Measurements from ENCODE around the gene NCKAP5. TPM values are rescaled to one million over a fixed set of nuclear protein-coding genes. Genes with fewer than 3 reads are reported as not detected.

The NCKAP5 gene
- total RNA-seq, 4 donors from 2014 or later: 0.37 to 1.3 (median 0.83) TPM

- no peak for TF ChIP-seq CTCF (IDR thresholded peaks at IDR 0.05)
- ATAC-seq (ENCODE audit: low FRiP score): no peak
- no peak for DNase-seq (ENCODE audit: low spot score)
These were observed 794.9 kb downstream of the NCKAP5 start for GRCh38 chr2:132773331-132773730.

GRCh38 chr2:132772340-132772739, 795.9 kb downstream of the NCKAP5 start:
- TF ChIP-seq CTCF (IDR thresholded peaks at IDR 0.05): no peak
- no peak for DNase-seq (ENCODE audit: low spot score)
- ATAC-seq (ENCODE audit: low FRiP score): no peak

GRCh38 chr2:132766573-132766972, 801.7 kb downstream of the NCKAP5 start:
- no peak for ATAC-seq (ENCODE audit: low FRiP score)
- no peak for TF ChIP-seq CTCF (IDR thresholded peaks at IDR 0.05)
- DNase-seq (ENCODE audit: low spot score): no peak

- DNase-seq (ENCODE audit: low spot score): no peak
- TF ChIP-seq CTCF (IDR thresholded peaks at IDR 0.05): no peak
- ATAC-seq (ENCODE audit: low FRiP score): no peak
These were observed 806.8 kb downstream of the NCKAP5 start for GRCh38 chr2:132761437-132761836.

GRCh38 chr2:132760971-132761370, 807.3 kb downstream of the NCKAP5 start:
- DNase-seq (ENCODE audit: low spot score) (no peak), ATAC-seq (ENCODE audit: low FRiP score) (no peak)
- TF ChIP-seq CTCF (IDR thresholded peaks at IDR 0.05): no peak

- TF ChIP-seq CTCF (IDR thresholded peaks at IDR 0.05): no peak
- ATAC-seq (ENCODE audit: low FRiP score) (no peak), DNase-seq (ENCODE audit: low spot score) (no peak)
These were observed 807.9 kb downstream of the NCKAP5 start for GRCh38 chr2:132760405-132760804.

- ATAC-seq (ENCODE audit: low FRiP score) (no peak), DNase-seq (ENCODE audit: low spot score) (no peak)
- no peak for TF ChIP-seq CTCF (IDR thresholded peaks at IDR 0.05)
These were observed 809.3 kb downstream of the NCKAP5 start for GRCh38 chr2:132758995-132759394.
